ENCODE data around the gene VMP1.
"Not testable (repeated sequence)": the region's sequence is repeated elsewhere in the genome, so short reads cannot be mapped to it uniquely, and the experiment has no call there.

The VMP1 gene

DNA sequence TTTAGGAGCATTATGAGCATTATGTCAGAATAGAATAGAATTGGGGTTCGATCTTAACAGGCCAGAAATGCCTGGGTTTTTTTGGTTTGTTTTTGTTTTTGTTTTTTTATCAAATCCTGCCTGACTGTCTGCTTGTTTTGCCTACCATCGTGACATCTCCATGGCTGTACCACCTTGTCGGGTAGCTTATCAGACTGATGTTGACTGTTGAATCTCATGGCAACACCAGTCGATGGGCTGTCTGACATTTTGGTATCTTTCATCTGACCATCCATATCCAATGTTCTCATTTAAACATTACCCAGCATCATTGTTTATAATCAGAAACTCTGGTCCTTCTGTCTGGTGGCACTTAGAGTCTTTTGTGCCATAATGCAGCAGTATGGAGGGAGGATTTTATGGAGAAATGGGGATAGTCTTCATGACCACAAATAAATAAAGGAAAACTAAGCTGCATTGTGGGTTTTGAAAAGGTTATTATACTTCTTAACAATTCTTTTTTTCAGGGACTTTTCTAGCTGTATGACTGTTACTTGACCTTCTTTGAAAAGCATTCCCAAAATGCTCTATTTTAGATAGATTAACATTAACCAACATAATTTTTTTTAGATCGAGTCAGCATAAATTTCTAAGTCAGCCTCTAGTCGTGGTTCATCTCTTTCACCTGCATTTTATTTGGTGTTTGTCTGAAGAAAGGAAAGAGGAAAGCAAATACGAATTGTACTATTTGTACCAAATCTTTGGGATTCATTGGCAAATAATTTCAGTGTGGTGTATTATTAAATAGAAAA, 133.8 kb downstream of the VMP1 start:
- DNase-seq (ENCODE audit: low read depth in 2 of 2), result not testable (repeated sequence)

- DNase-seq (ENCODE audit: low read depth in 2 of 2), result not testable (repeated sequence)
These were observed 134.4 kb downstream of the VMP1 start for GRCh38 chr17:59841882-59842263.

- peak; percentile 66 to 69 for DNase-seq (ENCODE audit: low read depth in 2 of 2)
These were observed 135.6 kb downstream of the VMP1 start for GRCh38 chr17:59842901-59843652.

GRCh38 chr17:59844884-59845594, 137.6 kb downstream of the VMP1 start:
- no peak for DNase-seq (ENCODE audit: low read depth in 2 of 2)

- no peak for DNase-seq (ENCODE audit: low read depth in 2 of 2)
These were observed 138.3 kb downstream of the VMP1 start for GRCh38 chr17:59845595-59846393.

DNA sequence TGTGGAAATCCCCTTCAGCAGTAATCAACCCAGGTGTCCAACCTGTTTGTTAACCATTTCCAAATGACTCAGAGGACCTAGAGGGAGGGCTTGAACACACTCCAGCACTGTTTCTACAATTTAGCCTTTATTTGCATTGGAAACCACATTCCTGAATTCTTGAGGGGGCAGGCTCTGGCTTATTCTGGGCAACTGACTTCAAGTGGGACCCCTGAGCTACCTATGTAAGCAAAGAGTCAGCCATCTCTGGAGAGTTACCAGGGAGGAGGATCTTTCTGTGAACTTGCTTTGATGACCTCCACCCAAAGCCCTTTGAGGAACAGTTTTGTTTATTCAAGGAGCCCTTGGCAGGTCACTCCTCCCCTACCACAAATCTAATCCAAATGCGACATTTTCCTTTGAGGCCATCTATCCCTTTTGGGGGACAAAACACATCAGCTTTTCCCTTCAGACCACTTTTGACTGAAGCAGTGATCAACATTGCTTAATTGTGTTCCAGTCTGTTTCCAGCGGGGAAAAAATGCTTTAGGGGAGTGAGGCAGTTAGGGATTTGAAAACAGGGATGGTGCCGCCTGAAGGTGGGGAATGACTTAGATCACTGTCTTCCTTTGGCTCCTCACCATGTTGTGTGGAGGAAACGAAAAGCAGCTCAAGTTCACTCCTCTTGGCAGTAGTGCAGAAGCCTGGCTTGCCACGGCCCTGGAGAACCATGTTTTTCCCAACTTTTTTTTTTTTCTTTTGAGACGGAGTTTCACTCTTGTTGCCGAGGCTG, 139.1 kb downstream of the VMP1 start:
- DNase-seq (ENCODE audit: low read depth in 2 of 2), result no peak

GRCh38 chr17:59848385-59848668, 140.9 kb downstream of the VMP1 start:
- DNase-seq (ENCODE audit: low read depth in 2 of 2), result no peak

- no peak for DNase-seq (ENCODE audit: low read depth in 2 of 2)
These were observed 141.3 kb downstream of the VMP1 start for GRCh38 chr17:59848778-59849177.

GRCh38 chr17:59850311-59850710, 142.9 kb downstream of the VMP1 start:
- not testable (repeated sequence) for DNase-seq (ENCODE audit: low read depth in 2 of 2)

DNA sequence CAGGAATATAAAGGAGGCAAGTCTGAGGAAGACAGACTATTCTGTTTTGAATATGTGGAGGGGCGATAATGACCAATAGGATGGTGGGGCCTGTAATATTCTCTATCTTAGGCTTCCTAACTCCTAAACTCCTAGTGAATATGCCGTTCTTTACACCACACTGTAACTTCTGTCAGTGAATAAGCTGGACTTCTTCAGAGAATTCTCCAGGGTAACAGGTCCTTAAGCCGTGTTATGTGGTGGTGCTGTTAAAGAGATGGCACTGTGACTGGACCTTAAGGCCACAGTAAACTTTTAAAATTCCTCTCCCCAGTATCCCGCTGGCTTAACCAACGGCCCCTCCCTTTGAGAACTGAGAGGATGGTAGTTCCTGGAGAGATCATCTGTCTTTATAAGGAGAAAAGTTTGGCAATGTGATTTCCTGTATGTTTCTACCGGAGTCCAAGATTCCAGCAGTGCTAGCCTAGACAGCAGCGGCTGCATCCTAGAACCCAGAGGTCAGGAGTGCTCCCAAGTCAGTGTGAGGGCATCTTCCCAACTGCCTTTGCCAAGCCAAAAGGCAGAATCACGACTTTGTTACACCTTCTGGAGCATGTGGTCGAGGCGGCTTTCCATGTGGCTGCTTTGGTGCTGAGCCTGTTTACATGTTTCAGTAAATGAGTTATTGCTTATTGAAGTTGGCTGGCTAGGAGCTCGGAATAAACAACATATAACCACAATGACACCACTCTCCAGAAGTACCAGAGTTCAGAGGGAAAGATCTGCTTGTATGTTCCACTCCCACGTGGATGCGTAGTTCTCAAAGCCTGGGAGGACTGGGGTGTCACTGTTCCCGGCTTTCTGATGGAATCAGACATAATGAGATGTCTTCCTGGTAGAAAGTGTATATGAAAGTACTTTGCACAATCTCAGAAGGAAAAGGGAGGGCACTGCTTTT, 144.3 kb downstream of the VMP1 start:
- no peak for DNase-seq (ENCODE audit: low read depth in 2 of 2)

GRCh38 chr17:59852847-59853167, 145.4 kb downstream of the VMP1 start:
- DNase-seq (ENCODE audit: low read depth in 2 of 2), result not testable (repeated sequence)

DNA sequence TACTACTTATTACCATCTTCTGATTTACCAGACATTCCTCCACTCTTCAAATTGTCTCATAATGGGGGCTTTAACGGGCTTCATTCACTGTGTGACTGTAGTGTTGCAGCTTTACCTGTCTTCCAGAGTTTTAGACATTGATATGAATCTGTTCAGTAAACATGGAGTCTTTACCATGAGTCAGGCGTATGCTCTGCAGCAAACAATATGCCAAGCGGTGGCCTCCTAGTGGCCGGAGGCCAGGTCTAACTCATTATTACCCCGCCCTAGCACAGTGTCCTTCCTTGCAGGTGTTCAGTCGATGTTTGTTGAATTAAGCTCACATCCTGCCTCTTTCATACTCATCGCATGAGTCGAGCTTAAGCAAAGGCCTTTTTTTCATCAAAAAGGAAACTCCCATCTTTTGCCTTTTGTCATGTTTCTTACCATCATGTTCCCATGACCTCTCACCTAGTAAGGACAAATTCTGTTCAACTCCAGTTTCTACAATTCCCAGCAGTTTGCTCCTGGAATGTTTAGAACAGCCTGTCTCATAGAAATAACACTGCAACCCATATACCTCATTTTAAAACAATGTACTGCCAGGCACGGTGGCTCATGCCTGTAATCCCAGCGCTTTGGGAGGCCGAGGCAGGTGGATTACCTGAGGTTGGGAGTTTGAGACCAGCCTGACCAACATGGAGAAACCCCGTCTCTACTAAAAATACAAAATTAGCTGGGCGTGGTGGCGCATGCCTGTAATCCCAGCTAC, 145.9 kb downstream of the VMP1 start:
- no peak for DNase-seq (ENCODE audit: low read depth in 2 of 2)

DNA sequence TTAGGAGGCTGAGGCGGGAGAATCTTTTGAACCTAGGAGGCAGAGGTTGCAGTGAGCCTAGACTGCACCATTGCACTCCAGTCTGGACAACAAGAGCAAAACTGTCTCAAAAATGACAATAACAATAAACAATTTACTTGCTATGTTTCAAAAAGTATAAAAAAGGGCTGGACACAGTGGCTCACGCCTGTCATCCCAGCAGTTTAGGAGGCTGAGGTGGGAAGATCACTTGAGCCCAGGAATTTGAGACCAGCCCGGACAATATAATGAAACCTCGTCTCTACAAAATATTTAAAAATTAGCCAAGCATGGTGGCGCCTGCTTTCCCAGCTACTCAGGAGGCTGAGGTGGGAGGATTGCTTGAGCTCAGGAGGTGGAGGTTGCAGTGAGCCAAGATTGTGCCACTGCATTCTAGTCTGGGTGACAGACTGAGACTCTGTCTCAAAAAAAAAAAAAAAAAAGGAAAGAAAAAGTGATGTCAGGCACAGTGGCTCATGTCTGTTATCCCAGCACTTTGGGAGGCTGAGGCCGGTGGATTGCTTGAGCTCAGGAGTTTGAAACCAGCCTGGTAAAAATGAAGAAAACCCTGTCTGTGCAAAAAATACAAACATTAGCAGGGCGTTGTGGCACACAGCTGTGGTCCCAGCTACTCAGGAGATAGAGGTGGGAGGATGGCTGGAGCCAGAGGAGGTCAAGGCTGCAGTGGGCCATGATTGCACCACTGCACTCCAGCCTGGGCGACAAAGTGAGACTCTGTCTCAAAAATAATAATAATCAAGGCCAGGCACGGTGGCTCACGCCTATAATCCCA, 146.7 kb downstream of the VMP1 start:
- not testable (repeated sequence) for DNase-seq (ENCODE audit: low read depth in 2 of 2)

- DNase-seq (ENCODE audit: low read depth in 2 of 2), result no peak
These were observed 149.7 kb downstream of the VMP1 start for GRCh38 chr17:59856859-59857794.

DNA sequence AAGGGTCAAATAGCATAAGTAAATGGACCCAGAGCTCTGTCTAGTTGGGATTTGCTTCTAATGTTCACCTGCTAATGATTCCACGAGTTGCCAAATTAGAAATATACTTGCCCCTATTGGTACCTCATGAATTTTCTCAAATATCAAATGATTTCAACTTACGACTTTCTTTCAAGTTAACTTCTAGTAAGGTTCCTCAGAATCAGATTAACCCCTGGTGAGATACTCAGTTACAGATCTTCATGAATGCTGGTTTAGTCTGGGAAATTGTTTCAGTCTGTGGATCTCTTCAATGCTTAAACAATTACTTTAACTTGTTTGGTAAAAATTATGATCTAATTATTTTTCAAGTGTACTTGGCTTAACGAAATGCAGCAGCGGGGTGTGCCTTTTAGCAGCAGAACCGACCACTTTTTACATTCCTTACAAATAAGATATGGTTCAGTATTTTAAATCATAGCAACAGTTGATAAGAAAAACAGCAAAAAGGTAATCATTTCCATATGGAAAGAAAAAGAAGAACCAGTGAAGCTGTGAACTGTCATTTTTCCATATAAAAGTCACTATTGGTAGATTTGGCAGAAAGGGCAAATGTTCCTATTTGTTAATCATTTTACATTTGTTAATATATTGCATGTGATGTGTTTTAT, 150.8 kb downstream of the VMP1 start:
- no peak for DNase-seq (ENCODE audit: low read depth in 2 of 2)

DNA sequence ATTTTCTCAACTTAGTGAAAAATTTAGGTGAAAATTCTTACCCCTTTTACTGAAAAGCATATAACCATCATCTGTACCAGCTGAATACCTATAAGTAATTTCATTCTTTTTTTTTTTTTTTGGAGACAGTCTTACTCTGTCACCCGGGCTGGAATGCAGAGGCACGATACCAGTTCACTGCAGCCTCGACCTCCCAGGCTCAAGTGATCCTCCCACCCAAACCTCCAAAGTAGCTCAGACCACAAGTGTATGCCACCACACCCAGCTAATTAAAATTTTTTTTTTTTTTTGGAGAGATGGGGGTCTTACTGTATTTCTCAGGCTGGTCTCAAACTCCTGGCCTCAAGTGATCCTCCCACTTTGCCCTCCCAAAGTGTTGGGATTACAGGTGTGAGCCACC, 151.5 kb downstream of the VMP1 start:
- no peak for DNase-seq (ENCODE audit: low read depth in 2 of 2)

- no peak for DNase-seq (ENCODE audit: low read depth in 2 of 2)
These were observed 152.1 kb downstream of the VMP1 start for GRCh38 chr17:59859444-59860025.
